OCI-LY7 (cell line): ENCODE results near the gene PDRG1. TPM values are rescaled to one million over a fixed set of nuclear protein-coding genes. Genes with fewer than 3 reads are reported as not detected.

Experiments used
- BruUV-seq: library from RNA; stranded (reverse); fragments of 400-500 nt; replicated peaks from 2 replicates; lab custom pipeline; 2021; lab: Mats Ljungman, UMichigan
- CTCF ChIA-PET: fragments of 300-600 bp; sonication (Branson Sonifier 250); formaldehyde crosslinking; loops from one replicate; lab custom pipeline; 2022; ENCODE audit warnings: antibody characterized with exemption; ENCODE audit not compliant: unreplicated experiment; lab: Charles Lee
- POLR2A ChIA-PET: fragments of 300-600 bp; sonication (Branson Sonifier 250); formaldehyde crosslinking; loops from one replicate; lab custom pipeline; 2022; ENCODE audit warnings: antibody characterized with exemption; lab: Charles Lee
- DNase-seq: peaks from one replicate; pipeline ENCODE4 v3.0.0-alpha.2; 2015; ENCODE audit warnings: low spot score
- H2AFZ ChIP-seq: fragments of 200-600 bp; sonication (generic), shearing (Covaris generic); 2 replicates; pipeline ENCODE4 v1.6.1; 2014; ENCODE audit warnings: mild to moderate bottlenecking, antibody characterized with exemption, low read length, moderate library complexity
- H3K27ac ChIP-seq: fragments of 200-600 bp; sonication (generic); 2 replicates; pipeline ENCODE4 v1.5.1; 2014; ENCODE audit warnings: mixed run types, low read depth, mild to moderate bottlenecking, moderate library complexity, low read length, inconsistent platforms; ENCODE audit not compliant: poor library complexity, severe bottlenecking
- H3K36me3 ChIP-seq: fragments of 200-600 bp; sonication (generic); 2 replicates; pipeline ENCODE4 v1.6.1; 2014; ENCODE audit warnings: mild to moderate bottlenecking, antibody characterized with exemption, low read length, moderate library complexity, mixed read lengths; ENCODE audit not compliant: insufficient read depth
- H3K4me1 ChIP-seq: fragments of 200-600 bp; sonication (generic); 2 replicates; pipeline ENCODE4 v1.5.1; 2014; ENCODE audit warnings: mild to moderate bottlenecking, low read length; ENCODE audit not compliant: insufficient read depth, poor library complexity, severe bottlenecking
- H3K4me2 ChIP-seq: fragments of 200-600 bp; sonication (generic); 2 replicates; pipeline ENCODE4 v1.6.1; 2014; ENCODE audit warnings: mild to moderate bottlenecking, low read length
- H3K4me3 ChIP-seq: fragments of 200-600 bp; sonication (generic); 2 replicates; pipeline ENCODE4 v1.5.1; 2014; ENCODE audit warnings: mild to moderate bottlenecking, low read depth, low read length; ENCODE audit not compliant: poor library complexity, severe bottlenecking
- H3K79me2 ChIP-seq: fragments of 200-600 bp; sonication (generic); 2 replicates; pipeline ENCODE4 v1.6.1; 2016; ENCODE audit warnings: low read depth, mild to moderate bottlenecking, low read length, moderate library complexity, mixed read lengths; ENCODE audit not compliant: insufficient read depth
- H3K9me2 ChIP-seq: fragments of 200-600 bp; sonication (generic); 2 replicates; pipeline ENCODE4 v1.6.1; 2016; ENCODE audit warnings: mild to moderate bottlenecking, low read length, mixed read lengths; ENCODE audit not compliant: insufficient read depth
- H3K9me3 ChIP-seq: fragments of 200-600 bp; sonication (generic); 2 replicates; pipeline ENCODE4 v1.6.1; 2014; ENCODE audit warnings: mild to moderate bottlenecking, mixed run types, low read length, mixed read lengths
- H4K20me1 ChIP-seq: fragments of 200-600 bp; sonication (generic); 2 replicates; pipeline ENCODE4 v1.6.1; 2014; ENCODE audit warnings: mild to moderate bottlenecking, antibody characterized with exemption, low read length, moderate library complexity, mixed read lengths; ENCODE audit not compliant: insufficient read depth
- EZH2phosphoT487 ChIP-seq: fragments of 200-600 bp; sonication (generic); IDR thresholded peaks from 2 replicates; pipeline ENCODE4 v1.6.1; 2018; ENCODE audit warnings: low read depth, borderline replicate concordance, mild to moderate bottlenecking, mixed run types, antibody characterized with exemption, low read length, moderate library complexity, mixed read lengths
- intact Hi-C: fragments of 100-400 bp; cut with micrococcal nuclease; formaldehyde crosslinking; loops from one replicate; pipeline ENCODE4 v1.10.0; 2022; ENCODE audit not compliant: unreplicated experiment
- total RNA-seq, 2 experiments: library from RNA; depleted of rRNA in 1 of 2; stranded (reverse); fragments of >200 nt in 1 of 2; shearing (Covaris generic) in 1 of 2; gene quantifications; 2 replicates each; pipeline ENCODE4 v1.2.3, GENCODE V29; 2014 to 2022
- TF ChIP-seq, protein P1 (sequence below): fragments of 200-600 bp; sonication (generic); conservative IDR thresholded peaks from 2 replicates; pipeline ENCODE4 v1.5.1; 2014; ENCODE audit warnings: mild to moderate bottlenecking, antibody characterized with exemption, low read length, moderate library complexity, mixed read lengths

Gene PDRG1
- total RNA-seq, 2 experiments from 2014 or later, result 9.7 to 22.5 TPM

DNA sequence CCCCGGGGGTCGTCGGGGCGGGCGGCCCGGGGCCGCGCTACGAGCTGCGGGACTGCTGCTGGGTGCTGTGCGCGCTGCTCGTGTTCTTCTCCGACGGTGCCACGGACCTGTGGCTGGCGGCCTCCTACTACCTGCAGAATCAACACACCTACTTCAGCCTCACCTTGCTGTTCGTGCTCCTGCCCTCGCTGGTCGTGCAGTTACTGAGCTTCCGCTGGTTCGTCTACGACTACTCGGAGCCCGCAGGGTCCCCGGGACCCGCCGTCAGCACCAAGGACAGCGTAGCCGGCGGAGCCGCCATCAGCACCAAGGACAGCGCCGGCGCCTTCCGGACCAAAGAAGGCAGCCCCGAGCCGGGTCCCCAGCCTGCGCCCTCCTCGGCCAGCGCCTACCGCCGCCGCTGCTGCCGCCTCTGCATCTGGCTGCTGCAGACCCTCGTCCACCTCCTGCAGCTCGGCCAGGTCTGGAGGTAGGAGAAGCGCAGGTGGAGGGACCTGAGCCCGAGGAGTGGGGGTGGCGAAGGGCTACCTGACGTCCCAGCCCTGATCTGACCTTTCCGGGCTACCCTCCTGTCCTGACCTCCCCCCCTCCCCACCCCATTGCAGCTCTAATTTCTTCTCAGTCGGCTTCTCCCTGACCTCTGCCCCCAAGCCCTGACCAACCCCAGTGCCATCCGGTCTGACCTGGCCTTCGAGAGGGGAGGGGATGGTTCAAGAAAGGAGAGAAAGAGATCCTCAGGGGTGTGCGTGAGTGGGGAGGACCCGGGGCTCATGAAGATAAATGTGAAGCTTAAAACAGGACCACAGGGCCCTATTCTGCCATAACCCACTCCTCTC is 16.7 kb upstream of the PDRG1 start:
- Histone ChIP-seq H3K9me3 (no peaks in the 10 kb centered on the region), H3K4me1 (peaks cover 6% of the 10 kb centered on the region), H2AFZ (no peak overlapping the region), H3K27ac (no peak overlapping the region), H3K9me2 (no peaks in the 10 kb centered on the region), H4K20me1 (no peaks in the 10 kb centered on the region; the same call in 1 of the 2 replicates), H3K36me3 (no peaks in the 10 kb centered on the region), H3K79me2 (no peaks in the 10 kb centered on the region), H3K4me2 (no peak overlapping the region), H3K4me3 (no peak overlapping the region)
- intact Hi-C loops, result no loop called here
- CTCF ChIA-PET, result no interaction called here
- POLR2A ChIA-PET, result no interaction called here
- BruUV-seq, result no TSS peak
- TF ChIP-seq EZH2phosphoT487, result no peak
- TF ChIP-seq, protein P1, sequence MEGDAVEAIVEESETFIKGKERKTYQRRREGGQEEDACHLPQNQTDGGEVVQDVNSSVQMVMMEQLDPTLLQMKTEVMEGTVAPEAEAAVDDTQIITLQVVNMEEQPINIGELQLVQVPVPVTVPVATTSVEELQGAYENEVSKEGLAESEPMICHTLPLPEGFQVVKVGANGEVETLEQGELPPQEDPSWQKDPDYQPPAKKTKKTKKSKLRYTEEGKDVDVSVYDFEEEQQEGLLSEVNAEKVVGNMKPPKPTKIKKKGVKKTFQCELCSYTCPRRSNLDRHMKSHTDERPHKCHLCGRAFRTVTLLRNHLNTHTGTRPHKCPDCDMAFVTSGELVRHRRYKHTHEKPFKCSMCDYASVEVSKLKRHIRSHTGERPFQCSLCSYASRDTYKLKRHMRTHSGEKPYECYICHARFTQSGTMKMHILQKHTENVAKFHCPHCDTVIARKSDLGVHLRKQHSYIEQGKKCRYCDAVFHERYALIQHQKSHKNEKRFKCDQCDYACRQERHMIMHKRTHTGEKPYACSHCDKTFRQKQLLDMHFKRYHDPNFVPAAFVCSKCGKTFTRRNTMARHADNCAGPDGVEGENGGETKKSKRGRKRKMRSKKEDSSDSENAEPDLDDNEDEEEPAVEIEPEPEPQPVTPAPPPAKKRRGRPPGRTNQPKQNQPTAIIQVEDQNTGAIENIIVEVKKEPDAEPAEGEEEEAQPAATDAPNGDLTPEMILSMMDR, result no peak
- peak; percentile 74 for DNase-seq

DNA sequence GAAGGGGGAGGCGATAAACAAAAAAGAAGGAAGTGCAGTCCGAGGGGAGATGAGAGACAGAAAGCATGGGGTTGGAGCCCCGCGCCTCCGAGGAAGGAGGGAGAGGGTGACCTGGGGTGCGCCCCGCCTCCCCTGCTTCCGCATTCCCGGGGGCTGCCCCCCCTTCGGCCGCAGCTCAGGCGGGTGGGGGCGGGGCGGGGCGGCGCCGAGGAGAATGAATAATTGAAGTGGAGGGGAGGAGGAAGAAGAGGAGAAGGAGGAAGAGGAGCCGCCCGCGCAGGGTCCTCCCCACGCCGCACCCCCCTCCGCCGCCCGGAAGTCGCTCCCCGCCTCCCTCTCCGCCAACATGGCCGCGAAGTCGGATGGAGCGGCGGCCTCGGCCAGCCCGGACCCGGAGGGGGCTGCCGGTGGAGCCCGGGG is 16.0 kb upstream of the PDRG1 start, which contains the start of gene XKR7:
TSS of gene XKR7 (plus strand) at position 322 of the 420 bp plus-strand sequence. CDS start at position 347, 25 bp downstream.
- intact Hi-C loops, result no loop called here
- no peaks in the 10 kb centered on the region for H3K79me2 ChIP-seq
- no peak within 1 kb of the TSS for H3K4me3 ChIP-seq
- H3K4me2 ChIP-seq, result 0 out of 2 replicates have a peak within 1 kb of the TSS, but pooled peaks have one; percentile 22
- no peaks in the 10 kb centered on the region for H3K9me2 ChIP-seq
- DNase-seq, result no peak
- H4K20me1 ChIP-seq, result no peaks in the 10 kb centered on the region; the same call in 1 of the 2 replicates
- H3K27ac ChIP-seq, result no peak within 1 kb of the TSS
- CTCF ChIA-PET, result interaction anchor here (0.6 kb wide), 1 partner anchor 272 kb away, joined by 7 read pairs; no protein-coding TSS in a partner anchor
- H3K9me3 ChIP-seq, result no peaks in the 10 kb centered on the region
- TF ChIP-seq, protein P1, result no peak
- no peak for TF ChIP-seq EZH2phosphoT487
- H3K4me1 ChIP-seq, result peaks cover 6% of the 10 kb centered on the region
- POLR2A ChIA-PET, result interaction anchor here (0.8 kb wide), 1 partner anchor 8 kb away, joined by 4 read pairs; no protein-coding TSS in a partner anchor
- H3K36me3 ChIP-seq, result no peaks in the 10 kb centered on the region
- BruUV-seq, result no TSS peak
- H2AFZ ChIP-seq, result no peak within 1 kb of the TSS
